ENCODE data around the gene NHLRC2.

DNA sequence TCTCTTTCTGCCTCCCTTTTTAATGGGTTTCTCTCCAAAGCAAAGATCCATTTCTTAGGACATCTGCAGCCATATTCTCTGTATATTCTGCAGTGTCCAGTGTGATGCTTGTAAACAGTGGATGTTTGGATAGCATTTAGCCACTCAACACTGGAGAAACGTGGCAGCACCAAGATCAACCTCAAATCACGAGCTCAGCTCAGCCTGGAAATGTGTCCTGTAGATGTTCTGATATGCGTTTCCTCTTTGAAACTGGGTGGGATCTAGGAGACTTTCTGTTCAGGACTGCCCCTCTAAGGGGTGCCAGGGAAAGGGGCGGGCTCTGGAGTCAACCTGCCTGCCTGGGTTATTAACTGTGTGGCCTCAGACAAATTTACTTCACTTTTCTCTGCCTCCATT, 91.2 kb downstream of the NHLRC2 start:
- TF ChIP-seq, protein P1, sequence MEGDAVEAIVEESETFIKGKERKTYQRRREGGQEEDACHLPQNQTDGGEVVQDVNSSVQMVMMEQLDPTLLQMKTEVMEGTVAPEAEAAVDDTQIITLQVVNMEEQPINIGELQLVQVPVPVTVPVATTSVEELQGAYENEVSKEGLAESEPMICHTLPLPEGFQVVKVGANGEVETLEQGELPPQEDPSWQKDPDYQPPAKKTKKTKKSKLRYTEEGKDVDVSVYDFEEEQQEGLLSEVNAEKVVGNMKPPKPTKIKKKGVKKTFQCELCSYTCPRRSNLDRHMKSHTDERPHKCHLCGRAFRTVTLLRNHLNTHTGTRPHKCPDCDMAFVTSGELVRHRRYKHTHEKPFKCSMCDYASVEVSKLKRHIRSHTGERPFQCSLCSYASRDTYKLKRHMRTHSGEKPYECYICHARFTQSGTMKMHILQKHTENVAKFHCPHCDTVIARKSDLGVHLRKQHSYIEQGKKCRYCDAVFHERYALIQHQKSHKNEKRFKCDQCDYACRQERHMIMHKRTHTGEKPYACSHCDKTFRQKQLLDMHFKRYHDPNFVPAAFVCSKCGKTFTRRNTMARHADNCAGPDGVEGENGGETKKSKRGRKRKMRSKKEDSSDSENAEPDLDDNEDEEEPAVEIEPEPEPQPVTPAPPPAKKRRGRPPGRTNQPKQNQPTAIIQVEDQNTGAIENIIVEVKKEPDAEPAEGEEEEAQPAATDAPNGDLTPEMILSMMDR (IDR thresholded peaks at IDR 0.05) = no peak
- TF ChIP-seq EP300 (IDR thresholded peaks at IDR 0.05) (no peak), POLR2AphosphoS5 (IDR thresholded peaks at IDR 0.05) (no peak), POLR2A (IDR thresholded peaks at IDR 0.05) (no peak)

All from stomach (tissue), 4 donors.